Lower leg skin (tissue), 4 donors: ENCODE results near the gene ANAPC2. TPM values are rescaled to one million over a fixed set of nuclear protein-coding genes. Genes with fewer than 3 reads are reported as not detected.

Experiments
- DNase-seq, 2 donors: peaks; one replicate each; pipeline ENCODE4 v3.0.0-alpha.2; 2019; ENCODE audit warnings: low spot score in 2 of 2
- H3K4me3 ChIP-seq: fragments of 200-600 bp; sonication (generic); 2 replicates; pipeline ENCODE4 v1.5.1; 2017; ENCODE audit warnings: mild to moderate bottlenecking, low read depth; ENCODE audit not compliant: poor library complexity, severe bottlenecking
- POLR2A ChIP-seq, 2 donors: fragments of 450-650 bp; IDR thresholded peaks; one replicate each; pipeline ENCODE4 v1.6.1; 2016 to 2017; ENCODE audit warnings: antibody characterized with exemption in 2 of 2, mild to moderate bottlenecking in 1 of 2, moderate library complexity in 1 of 2
- WGBS, 2 donors: methylation state at CpG; one replicate each; pipeline ENCODE4 v1.1.5; 2018; 5-methylcytosine and 5-hydroxymethylcytosine counted together
- intact Hi-C: fragments of 100-400 bp; cut with DNase I; formaldehyde crosslinking; loops from one replicate; pipeline ENCODE4 v1.15.0; 2023; ENCODE audit warnings: low total_unique reads
- total RNA-seq, 4 donors: library from RNA; depleted of rRNA; stranded (reverse); fragments of >200 nt; gene quantifications; one replicate each; pipeline ENCODE4 v1.1.0, GENCODE V29; 2016
- TF ChIP-seq, protein P1 (sequence below), 3 donors: fragments of 450-650 bp; IDR thresholded peaks; one replicate each; pipeline ENCODE4 v1.5.1; 2016; ENCODE audit warnings: antibody characterized with exemption in 3 of 3, mild to moderate bottlenecking in 3 of 3, moderate library complexity in 2 of 3

ANAPC2 gene
- total RNA-seq, 4 donors from 2014 or later: 26.2 to 69.3 (median 30.5) TPM

DNA sequence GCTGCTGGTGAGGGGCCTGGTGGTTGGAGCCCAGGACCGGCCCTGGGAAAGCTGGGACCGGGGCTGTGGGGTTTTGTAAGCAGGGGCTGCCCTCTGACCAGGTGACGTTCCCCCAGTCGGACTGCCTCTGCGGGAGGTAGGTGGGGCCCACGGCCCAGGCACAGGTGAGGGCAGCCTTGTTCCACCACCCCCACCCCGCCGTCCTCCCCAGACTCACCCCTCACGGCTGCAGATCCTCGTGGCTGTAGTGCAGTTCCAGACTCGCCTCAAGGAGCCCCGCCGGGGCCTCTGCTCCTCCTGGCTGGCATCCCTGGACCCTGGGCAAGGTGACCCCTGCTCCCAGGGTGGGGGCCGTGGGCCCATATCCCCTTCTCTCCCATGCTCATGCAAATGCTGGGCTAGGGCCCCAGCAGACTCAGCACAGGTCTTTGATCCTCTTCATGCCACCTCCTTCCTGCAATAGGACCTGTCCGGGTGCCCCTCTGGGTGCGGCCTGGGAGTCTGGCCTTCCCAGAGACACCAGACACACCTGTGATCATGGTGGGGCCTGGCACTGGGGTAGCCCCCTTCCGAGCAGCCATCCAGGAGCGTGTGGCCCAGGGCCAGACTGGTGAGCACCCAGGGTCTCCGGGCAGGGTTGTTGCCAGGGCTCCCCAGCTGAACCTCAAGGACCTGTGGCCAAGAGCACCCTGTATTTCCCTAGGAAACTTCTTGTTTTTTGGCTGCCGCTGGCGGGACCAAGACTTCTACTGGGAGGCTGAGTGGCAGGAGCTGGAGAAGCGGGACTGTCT is 27.0 kb upstream of the ANAPC2 start:
- H3K4me3 ChIP-seq: no peak overlapping the region
- intact Hi-C loops: no loop called here
- DNase-seq: no peak
- 92 to 96% methylated on average over 18 to 19 of the region's 22 CpGs for WGBS, 2 donors
- TF ChIP-seq POLR2A (IDR thresholded peaks at IDR 0.05): no peak
- TF ChIP-seq, protein P1, sequence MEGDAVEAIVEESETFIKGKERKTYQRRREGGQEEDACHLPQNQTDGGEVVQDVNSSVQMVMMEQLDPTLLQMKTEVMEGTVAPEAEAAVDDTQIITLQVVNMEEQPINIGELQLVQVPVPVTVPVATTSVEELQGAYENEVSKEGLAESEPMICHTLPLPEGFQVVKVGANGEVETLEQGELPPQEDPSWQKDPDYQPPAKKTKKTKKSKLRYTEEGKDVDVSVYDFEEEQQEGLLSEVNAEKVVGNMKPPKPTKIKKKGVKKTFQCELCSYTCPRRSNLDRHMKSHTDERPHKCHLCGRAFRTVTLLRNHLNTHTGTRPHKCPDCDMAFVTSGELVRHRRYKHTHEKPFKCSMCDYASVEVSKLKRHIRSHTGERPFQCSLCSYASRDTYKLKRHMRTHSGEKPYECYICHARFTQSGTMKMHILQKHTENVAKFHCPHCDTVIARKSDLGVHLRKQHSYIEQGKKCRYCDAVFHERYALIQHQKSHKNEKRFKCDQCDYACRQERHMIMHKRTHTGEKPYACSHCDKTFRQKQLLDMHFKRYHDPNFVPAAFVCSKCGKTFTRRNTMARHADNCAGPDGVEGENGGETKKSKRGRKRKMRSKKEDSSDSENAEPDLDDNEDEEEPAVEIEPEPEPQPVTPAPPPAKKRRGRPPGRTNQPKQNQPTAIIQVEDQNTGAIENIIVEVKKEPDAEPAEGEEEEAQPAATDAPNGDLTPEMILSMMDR (IDR thresholded peaks at IDR 0.05): no peak

DNA sequence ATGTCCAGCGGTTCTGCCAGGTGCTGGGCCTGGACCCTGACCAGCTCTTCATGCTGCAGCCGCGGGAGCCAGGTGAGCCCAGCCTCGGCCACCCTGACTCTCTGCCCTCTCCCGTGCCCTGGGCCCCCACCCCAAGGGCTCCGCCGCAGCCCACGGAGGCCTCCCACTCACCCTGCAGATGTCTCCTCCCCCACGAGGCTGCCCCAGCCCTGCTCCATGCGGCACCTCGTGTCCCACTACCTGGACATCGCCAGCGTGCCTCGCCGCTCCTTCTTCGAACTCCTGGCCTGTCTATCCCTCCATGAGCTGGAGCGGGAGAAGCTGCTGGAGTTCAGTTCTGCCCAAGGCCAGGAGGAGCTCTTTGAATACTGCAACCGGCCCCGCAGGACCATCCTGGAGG is 26.3 kb upstream of the ANAPC2 start:
- no peak for DNase-seq
- TF ChIP-seq POLR2A (IDR thresholded peaks at IDR 0.05): no peak
- TF ChIP-seq, protein P1 (IDR thresholded peaks at IDR 0.05): no peak
- H3K4me3 ChIP-seq: no peak overlapping the region
- intact Hi-C loops: no loop called here
- WGBS, 2 donors: 91 to 95% methylated on average over 18 to 19 of the region's 19 CpGs

DNA sequence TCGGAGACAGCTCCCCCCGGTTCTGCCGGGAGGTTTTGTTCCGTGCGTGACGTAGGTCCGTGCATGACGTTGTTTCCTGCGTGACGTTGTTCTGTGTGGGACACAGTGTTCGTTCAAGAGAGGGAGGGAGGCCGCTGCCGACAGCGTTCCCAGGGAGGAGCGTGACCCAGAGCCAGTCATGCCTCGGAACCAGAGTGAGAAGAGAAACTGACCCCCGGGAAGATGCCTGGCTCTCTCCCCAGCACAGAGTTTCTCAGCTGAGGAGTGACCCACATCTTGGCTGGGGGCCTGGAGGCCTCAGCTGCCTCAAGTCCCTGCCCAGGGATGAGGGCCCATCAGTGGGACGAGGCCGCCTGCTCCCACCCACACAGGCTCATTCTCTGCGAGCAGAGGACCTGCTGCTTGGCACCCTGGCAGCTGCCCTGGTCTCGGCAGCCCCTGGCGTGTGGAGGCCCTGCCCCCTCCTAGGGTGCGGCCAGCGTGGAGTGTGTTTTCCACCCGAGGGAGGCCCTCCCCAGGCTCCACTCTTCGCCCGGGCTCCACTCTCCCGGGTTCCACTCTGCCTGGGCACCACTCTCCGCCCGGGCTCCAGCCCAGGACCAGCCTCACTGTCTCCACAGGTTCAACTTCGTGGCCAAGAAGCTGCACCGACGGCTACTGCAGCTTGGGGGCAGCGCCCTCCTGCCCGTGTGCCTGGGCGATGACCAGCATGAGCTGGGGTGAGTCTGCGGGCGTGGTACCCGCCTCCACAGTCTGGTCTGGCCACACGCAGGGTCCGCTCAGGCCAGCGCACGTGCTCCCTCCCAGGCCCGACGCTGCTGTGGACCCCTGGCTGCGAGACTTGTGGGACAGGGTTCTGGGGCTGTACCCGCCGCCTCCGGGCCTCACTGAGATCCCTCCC is 25.1 kb upstream of the ANAPC2 start:
- TF ChIP-seq, protein P1 (IDR thresholded peaks at IDR 0.05): no peak
- TF ChIP-seq POLR2A (IDR thresholded peaks at IDR 0.05): no peak
- no peak for DNase-seq
- intact Hi-C loops: no loop called here
- 90 to 93% methylated on average over 45 to 49 of the region's 49 CpGs for WGBS, 2 donors
- H3K4me3 ChIP-seq: no peak overlapping the region

DNA sequence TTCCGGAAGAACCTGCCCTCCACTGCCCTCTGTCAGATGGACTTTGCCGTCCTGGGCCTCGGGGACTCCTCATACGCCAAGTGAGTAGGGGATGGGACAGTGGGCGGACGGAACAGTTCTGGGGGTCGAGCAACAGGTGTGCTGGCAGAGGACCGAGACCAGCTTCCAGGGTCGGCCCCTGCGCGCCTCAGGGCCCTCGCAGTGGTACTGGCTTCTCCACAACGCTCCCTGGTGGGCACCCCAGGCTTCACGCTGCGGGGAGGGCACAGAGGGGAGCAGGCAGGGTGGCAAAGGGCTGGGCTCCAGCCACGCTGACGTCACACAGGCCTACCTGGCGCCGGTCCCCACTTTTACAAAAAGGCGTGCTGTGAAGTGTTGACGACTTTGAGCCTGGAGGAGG is 24.2 kb upstream of the ANAPC2 start:
- no peak for DNase-seq
- no peak overlapping the region for H3K4me3 ChIP-seq
- WGBS, 2 donors: 71 to 87% methylated on average over 17 to 21 of the region's 21 CpGs
- no peak for TF ChIP-seq POLR2A (IDR thresholded peaks at IDR 0.05)
- TF ChIP-seq, protein P1 (IDR thresholded peaks at IDR 0.05): no peak
- intact Hi-C loops: no loop called here

DNA sequence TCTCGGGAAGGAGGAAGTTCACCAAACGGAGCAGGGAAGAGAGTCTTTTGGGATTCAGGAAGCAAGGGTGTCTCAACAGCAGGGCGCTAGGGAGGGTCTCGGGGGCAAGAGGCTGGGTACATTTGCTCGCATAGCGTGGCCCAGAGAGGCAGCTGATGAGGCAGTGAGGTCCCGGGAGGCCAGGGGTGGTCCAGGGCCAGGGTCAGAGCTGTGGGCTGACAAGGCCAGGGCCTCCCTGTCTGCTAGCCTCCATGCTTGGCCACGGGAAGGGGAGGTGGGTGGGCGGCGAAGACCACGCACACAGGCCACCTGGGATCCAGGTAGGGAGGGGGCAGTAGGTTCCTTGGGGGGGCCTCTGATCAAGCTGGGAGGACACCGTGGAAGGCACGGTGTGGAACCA is 23.2 kb upstream of the ANAPC2 start:
- intact Hi-C loops: no loop called here
- no peak for TF ChIP-seq POLR2A (IDR thresholded peaks at IDR 0.05)
- TF ChIP-seq, protein P1 (IDR thresholded peaks at IDR 0.05): no peak
- 80 to 83% methylated on average over 13 of the region's 13 CpGs for WGBS, 2 donors
- H3K4me3 ChIP-seq: no peak overlapping the region
- no peak for DNase-seq
